Natural killer cell treated with Interleukin-12 subunit alpha and Interleukin-12 subunit beta and Interleukin-15 and Interleukin-18, amount 100 ng/mL, for 72 hours (primary cell): ENCODE results near the gene HAUS3. TPM values are rescaled to one million over a fixed set of nuclear protein-coding genes. Genes with fewer than 3 reads are reported as not detected.
A peak's percentile ranks its signal among the peaks of the same experiment; 100 is the strongest.
"Not testable (repeated sequence)": the region's sequence is repeated elsewhere in the genome, so short reads cannot be mapped to it uniquely, and the experiment has no call there.

Source experiments
- ATAC-seq, 2 donors: fragments of 150-1000 bp; cut with Tn5 transposase in 1 of 2; sonication (Bioruptor Pico), chemical (Tn5 transposase) in 1 of 2; 2 replicates each; pipeline ENCODE4 v1.10.0; 2021
- DNase-seq: peaks from one replicate; pipeline ENCODE4 v3.0.0; 2022; ENCODE audit warnings: low spot score
- H3K27ac Mint-ChIP-seq, 2 donors: 1 replicate in 1 of 2; 2 replicates in 1 of 2; pipeline ENCODE4 v1.8.0; 2022; ENCODE audit warnings: mixed read lengths in 2 of 2, mild to moderate bottlenecking in 1 of 2, moderate library complexity in 1 of 2
- H3K27me3 Mint-ChIP-seq, 2 donors: 1 replicate in 1 of 2; 2 replicates in 1 of 2; pipeline ENCODE4 v1.8.0; 2022; ENCODE audit warnings: mixed read lengths in 2 of 2
- H3K36me3 Mint-ChIP-seq: one replicate; pipeline ENCODE4 v1.8.0; 2022; ENCODE audit warnings: mixed read lengths
- H3K4me1 Mint-ChIP-seq, 2 donors: 1 replicate in 1 of 2; 2 replicates in 1 of 2; pipeline ENCODE4 v1.8.0; 2022; ENCODE audit warnings: low read depth in 2 of 2, mixed read lengths in 2 of 2, mild to moderate bottlenecking in 1 of 2
- H3K4me3 Mint-ChIP-seq: one replicate; pipeline ENCODE4 v1.8.0; 2022; ENCODE audit warnings: mixed read lengths
- H3K9me3 Mint-ChIP-seq: 2 replicates; pipeline ENCODE4 v1.8.0; 2022; ENCODE audit warnings: mixed read lengths
- total RNA-seq, 2 donors: library from RNA; stranded (reverse); gene quantifications; one replicate each; pipeline ENCODE4 v1.2.3, GENCODE V29; 2022

HAUS3 gene
- total RNA-seq, 2 donors from 2014 or later: 17.6 to 30.0 TPM

DNA sequence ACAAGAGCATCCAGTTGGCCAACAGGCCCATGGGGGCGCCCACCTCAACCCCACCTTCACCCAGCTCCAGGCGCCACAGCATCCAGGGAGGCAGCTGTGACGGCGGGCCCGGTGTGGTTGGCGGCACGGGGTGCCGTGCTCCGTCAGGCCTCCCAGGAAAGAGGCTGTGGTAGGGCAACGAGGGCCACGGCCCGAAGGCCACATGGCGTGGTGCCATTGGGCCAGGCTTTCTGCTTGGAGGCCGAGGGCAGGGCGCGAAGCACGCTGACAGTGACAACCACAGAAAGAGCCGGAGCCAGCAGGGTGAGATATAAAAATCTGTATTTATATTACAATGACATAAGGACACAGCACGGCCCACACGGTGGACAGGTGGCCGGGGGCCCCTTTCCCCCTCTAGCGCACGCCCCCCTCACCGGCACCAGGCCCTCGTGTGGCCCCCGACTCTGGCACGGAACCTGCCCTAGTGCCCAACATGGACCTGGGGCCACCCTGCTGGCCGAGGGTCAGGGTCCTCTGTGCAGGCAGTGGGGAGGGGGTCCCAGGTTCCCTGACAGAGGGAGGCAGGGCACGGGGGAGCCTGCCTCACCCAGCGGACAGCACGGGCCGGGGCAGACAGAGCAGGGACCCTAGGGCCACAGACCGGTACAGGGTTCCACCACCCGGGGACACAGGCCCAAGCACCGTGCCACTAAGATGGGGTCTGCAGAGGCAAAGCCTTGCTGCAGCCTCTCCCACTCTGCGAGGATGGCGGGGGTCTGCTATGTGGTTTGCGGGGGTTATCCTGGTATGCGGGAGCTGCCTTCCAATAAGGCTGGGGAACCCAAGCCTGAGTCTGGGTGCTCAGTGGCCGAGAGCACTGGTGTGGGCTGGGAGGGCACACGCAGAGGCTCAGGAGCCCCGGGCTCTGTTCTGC lies 5.5 kb upstream of the HAUS3 start:
- Mint-ChIP-seq H3K4me1 (peaks cover 11 to 19% of the 10 kb centered on the region in 2 donors), H3K36me3 (no peaks in the 10 kb centered on the region), H3K27ac (no peak overlapping the region), H3K9me3 (no peaks in the 10 kb centered on the region), H3K4me3 (no peak overlapping the region), H3K27me3 (no peaks in the 10 kb centered on the region)
- DNase-seq (peak; percentile 62), ATAC-seq (no peak)

DNA sequence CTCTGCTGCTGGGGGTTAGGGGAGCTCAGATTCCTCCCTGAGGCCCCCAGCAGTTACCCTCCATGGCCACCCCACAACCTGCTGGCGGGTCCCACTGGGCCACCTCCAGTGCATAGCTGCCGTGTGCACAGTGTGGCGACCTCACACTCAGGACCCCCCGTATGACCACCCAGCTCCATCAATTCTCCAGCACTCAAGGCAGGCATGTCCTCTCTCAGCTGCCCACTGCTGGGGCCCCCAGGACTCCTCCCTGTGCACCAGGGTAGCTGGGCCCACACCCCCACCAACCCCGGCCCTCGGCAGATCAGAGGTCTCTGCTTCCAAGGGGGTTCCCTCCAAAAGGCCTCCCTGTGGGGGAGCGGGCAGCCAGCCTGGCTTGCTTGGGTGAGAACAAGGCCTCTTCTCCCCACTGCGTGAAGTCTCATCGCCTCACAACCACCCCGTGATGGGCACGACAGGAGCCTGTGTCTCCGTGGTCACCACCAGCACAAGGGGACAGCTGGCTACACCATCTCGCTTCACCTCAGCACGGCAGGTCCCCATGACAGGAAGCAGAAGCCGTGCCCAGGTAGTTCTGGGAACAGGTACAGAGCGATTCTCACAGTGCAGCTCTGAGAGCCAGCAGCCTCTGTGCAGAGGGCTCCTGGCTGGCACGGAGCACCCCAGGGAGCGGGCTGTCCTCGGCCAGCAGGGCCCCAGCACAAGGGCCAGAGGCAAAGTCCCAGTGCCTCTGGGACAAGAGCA lies 4.6 kb upstream of the HAUS3 start:
- ATAC-seq: no peak
- Mint-ChIP-seq H3K27me3 (no peaks in the 10 kb centered on the region), H3K4me3 (no peak overlapping the region), H3K36me3 (no peaks in the 10 kb centered on the region), H3K9me3 (no peaks in the 10 kb centered on the region), H3K4me1 (peaks cover 11 to 19% of the 10 kb centered on the region in 2 donors), H3K27ac (no peak overlapping the region)
- DNase-seq: no peak

DNA sequence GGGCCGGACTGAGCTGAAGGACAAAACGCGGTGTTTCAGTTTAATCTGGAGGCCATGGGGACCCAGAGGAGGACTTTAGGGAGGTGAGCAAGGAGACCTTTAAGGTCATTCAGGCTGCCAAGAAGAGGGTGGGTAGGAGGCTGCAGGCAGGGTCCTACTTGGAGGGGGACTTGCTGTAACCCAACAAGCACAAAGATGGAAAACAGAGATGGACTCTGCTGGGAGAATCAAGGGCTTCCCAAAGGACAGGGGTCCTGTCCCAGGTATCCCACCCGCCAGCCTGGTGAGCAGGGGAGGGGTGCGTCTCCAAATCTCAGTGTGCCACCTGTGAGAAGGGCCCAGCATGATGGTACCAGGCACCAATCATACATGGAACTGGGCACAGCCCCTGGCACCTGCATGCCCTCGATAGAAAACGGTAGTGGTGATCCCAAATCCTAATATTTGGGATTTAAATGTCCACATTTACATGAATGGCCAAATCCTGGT lies 3.9 kb upstream of the HAUS3 start:
- Mint-ChIP-seq H3K4me3 (no peak overlapping the region), H3K27ac (peak overlapping the region in 1 of 2 donors; percentile 47), H3K9me3 (no peaks in the 10 kb centered on the region), H3K36me3 (peaks cover 4% of the 10 kb centered on the region), H3K27me3 (no peaks in the 10 kb centered on the region), H3K4me1 (peaks cover 15 to 24% of the 10 kb centered on the region in 2 donors)
- ATAC-seq: no peak
- no peak for DNase-seq

DNA sequence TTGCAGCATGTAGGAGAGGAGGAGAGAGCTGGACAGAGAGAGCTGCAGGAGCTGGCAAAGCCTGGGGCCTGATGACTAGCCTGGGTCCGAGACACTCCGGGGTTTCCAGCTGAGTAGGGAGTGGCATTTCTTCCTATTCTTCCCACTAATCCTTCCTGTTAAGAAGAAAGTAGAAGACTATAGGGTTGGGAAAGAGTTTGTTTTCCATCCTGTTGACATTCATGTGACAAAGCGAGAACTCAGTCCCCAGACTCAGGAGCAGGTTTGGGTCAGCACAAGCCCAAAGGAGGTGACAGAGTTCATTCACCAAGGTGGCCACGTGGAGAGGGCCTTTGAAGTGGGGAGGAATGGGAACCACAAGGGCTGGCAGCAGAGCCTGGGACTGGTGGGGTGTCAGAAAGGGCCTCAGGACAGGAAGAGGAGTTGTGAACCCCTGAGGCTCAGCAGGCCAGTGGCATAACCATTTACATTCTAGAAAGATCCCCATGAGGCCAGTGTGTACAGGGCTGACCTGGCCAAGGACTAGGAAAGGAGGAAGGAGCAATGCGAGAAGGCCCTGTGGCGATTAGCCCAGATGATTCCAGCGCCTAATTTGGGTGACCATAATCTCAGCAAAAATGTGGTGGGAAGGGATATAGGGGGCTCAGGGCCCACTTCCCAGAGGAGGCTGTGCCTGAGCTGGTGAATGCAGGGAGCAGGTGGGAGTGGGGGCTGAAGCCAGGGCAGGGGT lies 3.3 kb upstream of the HAUS3 start:
- no peaks in the 10 kb centered on the region for H3K9me3 Mint-ChIP-seq
- peak overlapping the region; percentile 32 to 47 for H3K27ac Mint-ChIP-seq
- DNase-seq (no peak), ATAC-seq (no peak)
- peaks cover 10% of the 10 kb centered on the region for H3K36me3 Mint-ChIP-seq
- no peaks in the 10 kb centered on the region for H3K27me3 Mint-ChIP-seq
- H3K4me3 Mint-ChIP-seq: no peak overlapping the region
- peaks cover 21 to 30% of the 10 kb centered on the region in 2 donors for H3K4me1 Mint-ChIP-seq

DNA sequence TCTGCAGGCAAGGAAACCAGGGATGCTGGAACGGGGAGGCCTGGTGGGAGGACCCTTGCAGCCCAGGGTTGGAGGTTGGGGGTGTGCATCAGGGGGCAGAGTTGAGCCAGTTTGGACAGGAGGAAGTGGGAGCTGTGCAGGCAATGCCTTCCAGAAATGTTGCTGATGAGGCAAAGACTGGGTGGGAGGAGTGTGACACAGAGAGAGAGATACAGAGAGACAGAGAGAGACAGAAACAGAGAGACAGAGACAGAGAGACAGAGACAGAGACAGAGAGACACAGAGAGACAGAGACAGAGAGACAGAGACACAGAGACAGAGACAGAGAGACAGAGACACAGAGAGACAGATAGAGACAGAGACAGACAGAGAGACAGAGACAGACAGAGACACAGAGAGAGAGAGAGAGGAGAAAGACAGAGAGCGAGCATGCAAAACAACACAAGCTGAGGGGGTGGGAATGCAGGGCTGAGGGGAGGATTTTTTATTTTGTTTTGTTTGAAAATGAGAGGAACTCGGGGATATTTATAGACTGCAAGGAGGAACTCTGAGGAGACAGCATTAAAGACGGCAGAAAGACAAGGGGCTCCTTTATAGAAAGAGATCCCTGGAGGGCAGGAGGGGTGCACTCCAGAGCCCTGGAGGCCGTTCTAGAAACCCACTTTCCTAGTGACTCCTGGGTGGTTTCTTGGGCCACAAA lies 1.9 kb upstream of the HAUS3 start:
- no peak for DNase-seq
- Mint-ChIP-seq H3K27me3 (no peaks in the 10 kb centered on the region), H3K4me3 (no peak overlapping the region), H3K27ac (peak overlapping the region in 1 of 2 donors; percentile 3), H3K36me3 (peaks cover 16% of the 10 kb centered on the region), H3K9me3 (no peaks in the 10 kb centered on the region), H3K4me1 (peaks cover 31 to 42% of the 10 kb centered on the region in 2 donors)
- no peak for ATAC-seq

DNA sequence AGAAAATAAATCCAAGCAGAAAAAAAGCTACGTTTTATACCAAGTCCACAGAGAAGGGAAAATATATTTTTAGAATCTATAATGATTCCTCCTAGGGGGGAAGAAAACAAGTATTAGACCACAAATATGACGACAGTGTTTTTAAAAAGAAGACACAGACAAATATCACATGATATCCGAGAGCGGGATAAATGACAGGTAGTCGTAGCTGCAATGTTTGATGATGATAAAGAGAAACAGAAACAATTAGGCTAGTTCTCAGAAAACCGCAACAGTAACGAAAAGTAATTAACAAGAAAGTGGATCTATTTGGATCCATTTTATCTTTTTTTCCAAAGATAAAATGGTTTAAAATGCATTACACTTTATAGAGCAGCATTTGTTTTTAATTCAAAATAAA lies 918 bp downstream of the HAUS3 start:
- Mint-ChIP-seq H3K27ac (peak overlapping the region; percentile 75 to 81), H3K9me3 (no peaks in the 10 kb centered on the region), H3K4me3 (peak overlapping the region; percentile 88), H3K4me1 (peaks cover 43 to 59% of the 10 kb centered on the region in 2 donors), H3K27me3 (no peaks in the 10 kb centered on the region), H3K36me3 (peaks cover 21% of the 10 kb centered on the region)
- DNase-seq: no peak
- no peak for ATAC-seq

DNA sequence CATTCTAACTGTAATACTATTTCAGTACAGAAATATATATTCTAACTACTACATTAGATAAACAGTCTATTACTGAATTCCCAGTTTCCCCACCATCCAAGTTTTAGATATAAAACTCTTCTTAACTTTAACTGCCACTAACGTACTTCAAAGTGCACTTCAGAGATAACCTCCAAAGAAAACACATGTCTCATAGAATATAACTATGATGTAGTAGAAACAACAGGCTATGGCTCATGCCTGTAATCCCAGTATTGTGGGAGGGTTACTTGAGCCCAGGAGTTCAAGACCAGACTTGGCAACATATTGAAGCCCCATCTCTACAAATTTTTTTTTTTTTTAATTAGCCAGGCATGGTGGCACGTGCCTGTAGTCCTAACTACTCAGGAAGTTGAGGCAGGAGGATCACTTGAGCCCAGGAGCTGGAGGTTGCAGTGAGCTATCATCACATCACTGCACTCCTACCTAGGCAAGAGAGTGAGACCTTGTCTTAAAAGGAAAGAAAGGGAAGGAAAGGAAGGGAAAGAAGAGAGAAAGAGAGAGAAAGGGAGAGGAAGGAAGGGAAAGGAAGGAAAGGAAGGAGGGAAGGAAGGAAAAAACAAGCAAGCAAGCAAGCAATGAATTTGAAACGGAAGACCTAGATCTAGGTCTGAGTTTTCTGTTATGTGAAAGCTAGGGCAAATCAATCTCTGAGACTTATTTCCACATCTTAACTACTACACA lies 4.8 kb downstream of the HAUS3 start:
- peak overlapping the region in 1 of 2 donors; percentile 63 for H3K27ac Mint-ChIP-seq
- H3K9me3 Mint-ChIP-seq: no peaks in the 10 kb centered on the region
- no peak for ATAC-seq
- peak overlapping the region; percentile 48 for H3K4me3 Mint-ChIP-seq
- H3K36me3 Mint-ChIP-seq: peaks cover 32% of the 10 kb centered on the region
- no peaks in the 10 kb centered on the region for H3K27me3 Mint-ChIP-seq
- DNase-seq: no peak
- peaks cover 38 to 49% of the 10 kb centered on the region in 2 donors for H3K4me1 Mint-ChIP-seq

DNA sequence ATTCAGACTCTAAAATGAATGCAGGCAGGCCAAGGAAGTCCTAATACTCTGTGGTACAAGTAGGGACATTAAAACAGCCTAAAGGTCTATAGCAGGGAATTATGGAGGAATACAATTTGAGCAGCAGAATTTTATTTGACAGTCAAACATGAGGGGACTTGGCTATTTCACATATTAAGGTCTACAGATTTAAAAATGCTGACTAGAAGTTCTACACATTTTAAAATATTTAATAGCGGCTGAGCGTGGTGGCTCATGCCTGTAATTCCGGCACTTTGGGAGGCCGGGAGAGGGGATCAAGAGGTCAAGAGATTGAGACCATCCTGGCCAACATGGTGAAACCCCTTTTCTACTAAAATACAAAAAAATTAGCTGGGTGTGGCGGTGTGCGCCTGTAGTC lies 10.8 kb downstream of the HAUS3 start:
- H3K4me1 Mint-ChIP-seq: peaks cover 6 to 9% of the 10 kb centered on the region in 2 donors
- H3K36me3 Mint-ChIP-seq: peaks cover 11% of the 10 kb centered on the region

DNA sequence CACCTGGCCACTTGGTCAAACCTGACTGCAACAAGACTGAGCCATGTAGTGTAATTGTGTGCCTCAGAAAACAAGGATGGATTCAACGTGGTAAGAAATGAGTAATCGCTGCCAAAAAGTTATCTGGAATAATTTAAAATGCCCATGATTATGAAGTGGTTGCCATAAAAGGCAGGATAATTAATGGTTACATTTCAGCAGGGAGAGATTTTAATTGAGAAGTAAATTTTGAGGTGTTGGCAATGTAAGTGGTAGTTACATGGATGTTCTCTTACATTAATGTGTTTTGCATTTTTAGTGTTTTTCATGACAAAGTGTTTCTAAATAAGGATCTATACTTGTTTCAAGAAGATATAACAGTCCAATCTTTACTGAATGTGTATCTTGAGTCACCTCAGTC lies 15.7 kb downstream of the HAUS3 start:
- no peak overlapping the region for H3K4me3 Mint-ChIP-seq
- DNase-seq: no peak
- no peak for ATAC-seq
- no peak overlapping the region for H3K27ac Mint-ChIP-seq
- H3K4me1 Mint-ChIP-seq: no peaks in the 10 kb centered on the region
- no peaks in the 10 kb centered on the region for H3K36me3 Mint-ChIP-seq
- H3K9me3 Mint-ChIP-seq: no peaks in the 10 kb centered on the region
- no peaks in the 10 kb centered on the region for H3K27me3 Mint-ChIP-seq

More for the DNA sequence above, 10.8 kb downstream of the HAUS3 start:
- Mint-ChIP-seq H3K27ac (no peak overlapping the region), H3K9me3 (no peaks in the 10 kb centered on the region), H3K27me3 (no peaks in the 10 kb centered on the region), H3K4me3 (no peak overlapping the region)
- ATAC-seq: no peak
- no peak for DNase-seq

DNA sequence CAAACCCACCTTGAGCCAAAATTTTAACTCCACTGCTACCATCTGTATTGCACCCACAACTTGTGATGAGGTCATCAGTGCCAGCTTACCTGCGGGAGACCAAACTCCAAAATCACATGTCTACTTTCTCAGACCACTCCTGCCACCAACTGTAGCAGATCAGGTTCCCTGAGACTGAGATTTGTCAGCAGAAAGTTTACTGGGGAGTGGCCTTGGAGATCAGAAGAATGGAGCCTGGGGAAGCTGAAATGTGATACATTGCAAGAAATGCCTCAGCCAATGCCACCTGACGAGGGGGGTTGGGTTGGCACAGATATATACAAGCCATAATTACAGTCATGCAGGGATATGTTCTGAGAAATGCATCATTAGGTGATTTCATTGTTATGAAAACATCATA lies 19.1 kb downstream of the HAUS3 start:
- H3K4me1 Mint-ChIP-seq: peaks cover 0 to 5% of the 10 kb centered on the region in 2 donors
- DNase-seq (no peak), ATAC-seq (no peak)
- no peak overlapping the region for H3K4me3 Mint-ChIP-seq
- H3K36me3 Mint-ChIP-seq: no peaks in the 10 kb centered on the region
- H3K27ac Mint-ChIP-seq: no peak overlapping the region
- H3K9me3 Mint-ChIP-seq: no peaks in the 10 kb centered on the region
- H3K27me3 Mint-ChIP-seq: no peaks in the 10 kb centered on the region

DNA sequence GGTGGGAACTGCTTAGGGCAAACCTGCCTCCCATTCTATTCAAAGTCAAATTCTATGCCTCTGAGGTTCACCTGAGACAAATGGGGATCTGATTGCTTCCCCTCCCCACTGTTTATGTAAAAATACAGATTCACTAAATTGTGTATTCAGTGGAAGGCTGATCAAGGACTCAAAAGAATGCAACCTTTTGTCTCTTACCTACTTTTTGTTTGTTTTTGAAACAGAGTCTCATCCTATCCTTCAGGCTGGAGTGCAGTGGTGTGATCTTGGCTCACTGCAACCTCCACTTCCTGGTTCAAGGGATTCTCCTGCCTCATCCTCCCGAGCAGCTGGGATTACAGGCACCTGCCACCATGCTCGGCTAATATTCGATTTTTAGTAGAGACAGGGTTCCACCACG lies 20.5 kb downstream of the HAUS3 start:
- H3K4me1 Mint-ChIP-seq, H3K9me3 Mint-ChIP-seq, DNase-seq, H3K36me3 Mint-ChIP-seq, H3K27ac Mint-ChIP-seq, H3K27me3 Mint-ChIP-seq, H3K4me3 Mint-ChIP-seq, ATAC-seq: not testable (repeated sequence)

DNA sequence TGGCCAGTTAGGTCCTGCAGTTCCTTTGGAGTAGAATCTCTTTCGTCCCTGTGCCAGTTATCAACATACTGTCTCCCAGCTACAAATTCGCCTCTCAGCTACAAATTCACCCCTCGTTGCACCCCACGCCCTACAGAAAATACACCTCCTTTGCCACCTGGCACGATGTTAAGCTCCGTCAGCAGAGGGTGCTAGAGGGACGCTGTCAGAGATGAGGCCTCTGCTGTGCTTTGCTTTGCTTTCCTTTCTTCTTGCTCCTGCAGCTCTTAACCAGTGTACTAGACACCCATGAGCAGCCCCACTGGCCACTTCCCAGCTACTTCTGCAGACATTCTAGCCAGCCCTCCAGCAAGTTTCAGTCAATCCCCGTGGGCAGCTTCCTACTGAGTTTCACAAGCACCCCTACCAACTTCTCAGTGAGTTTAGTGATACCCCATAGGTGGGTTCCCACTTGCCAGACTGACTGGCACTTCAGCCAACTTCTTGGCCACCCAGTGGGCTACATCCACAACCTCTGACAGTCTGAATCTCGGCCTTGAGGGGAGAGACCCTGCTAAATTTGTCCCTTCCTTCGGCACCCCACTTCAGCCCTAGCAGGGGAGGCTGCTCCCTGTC lies 21.8 kb downstream of the HAUS3 start:
- H3K9me3 Mint-ChIP-seq: no peaks in the 10 kb centered on the region
- peaks cover 0 to 5% of the 10 kb centered on the region in 2 donors for H3K4me1 Mint-ChIP-seq
- no peak overlapping the region for H3K27ac Mint-ChIP-seq
- peaks cover 0 to 3% of the 10 kb centered on the region in 2 donors for H3K27me3 Mint-ChIP-seq
- no peaks in the 10 kb centered on the region for H3K36me3 Mint-ChIP-seq
- H3K4me3 Mint-ChIP-seq: no peak overlapping the region
- ATAC-seq: peak; percentile 71 to 77
- peak; percentile 76 for DNase-seq
